ENCODE data around the gene UBXN7. TPM values are rescaled to one million over a fixed set of nuclear protein-coding genes. Genes with fewer than 3 reads are reported as not detected.
"Not testable (repeated sequence)": the region's sequence is repeated elsewhere in the genome, so short reads cannot be mapped to it uniquely, and the experiment has no call there.

UBXN7 gene
- polyA plus RNA-seq, 1 donor from 2014 or later, result 19.6 TPM

DNA sequence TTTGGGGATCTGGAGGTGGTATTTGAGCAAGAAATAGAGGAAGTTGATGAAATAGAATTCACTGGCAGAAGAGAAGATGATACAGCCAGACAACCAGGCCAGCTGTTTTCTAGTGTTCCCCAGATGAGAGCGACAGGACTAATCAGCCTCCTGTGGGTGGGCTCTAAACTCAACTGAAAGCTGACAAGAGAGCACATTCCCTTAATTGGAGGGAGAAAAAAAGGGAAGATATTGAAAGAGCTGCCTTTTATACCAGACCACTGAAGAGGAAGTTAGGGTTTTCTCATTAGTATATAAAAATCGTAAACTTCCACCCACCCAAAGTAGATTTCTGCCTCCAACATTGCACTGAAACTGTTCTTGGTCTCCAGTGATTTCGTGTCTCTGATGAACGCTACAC lies 87.6 kb downstream of the UBXN7 start:
- Histone ChIP-seq H3K27ac (ENCODE audit: low read length) (no peak overlapping the region), H3K4me3 (ENCODE audit: low read length) (no peak overlapping the region), H3K27me3 (ENCODE audit: insufficient read depth, low read depth, low read length) (no peaks in the 10 kb centered on the region), H3K9me2 (ENCODE audit: insufficient read depth, low read length) (no peaks in the 10 kb centered on the region), H4K20me1 (ENCODE audit: insufficient read depth) (no peaks in the 10 kb centered on the region), H2AFZ (ENCODE audit: low read depth, low read length) (no peak overlapping the region), H3K4me2 (ENCODE audit: low read length) (no peak overlapping the region), H3K9me3 (ENCODE audit: low read length) (peaks cover 4% of the 10 kb centered on the region), H3K79me2 (replicated peaks; ENCODE audit: insufficient read depth, low read length) (no peaks in the 10 kb centered on the region), H3K9ac (ENCODE audit: low read length) (no peak overlapping the region), H3F3A (ENCODE audit: insufficient read depth, low read length, poor library complexity, severe bottlenecking) (no peaks in the 10 kb centered on the region), H3K36me3 (ENCODE audit: insufficient read depth, low read length) (no peaks in the 10 kb centered on the region)
- TF ChIP-seq POLR2AphosphoS5 (IDR thresholded peaks at IDR 0.05), result no peak
- TF ChIP-seq EP300 (conservative IDR thresholded peaks at IDR 0.05; ENCODE audit: poor library complexity, severe bottlenecking), result no peak
- TF ChIP-seq, protein P1, sequence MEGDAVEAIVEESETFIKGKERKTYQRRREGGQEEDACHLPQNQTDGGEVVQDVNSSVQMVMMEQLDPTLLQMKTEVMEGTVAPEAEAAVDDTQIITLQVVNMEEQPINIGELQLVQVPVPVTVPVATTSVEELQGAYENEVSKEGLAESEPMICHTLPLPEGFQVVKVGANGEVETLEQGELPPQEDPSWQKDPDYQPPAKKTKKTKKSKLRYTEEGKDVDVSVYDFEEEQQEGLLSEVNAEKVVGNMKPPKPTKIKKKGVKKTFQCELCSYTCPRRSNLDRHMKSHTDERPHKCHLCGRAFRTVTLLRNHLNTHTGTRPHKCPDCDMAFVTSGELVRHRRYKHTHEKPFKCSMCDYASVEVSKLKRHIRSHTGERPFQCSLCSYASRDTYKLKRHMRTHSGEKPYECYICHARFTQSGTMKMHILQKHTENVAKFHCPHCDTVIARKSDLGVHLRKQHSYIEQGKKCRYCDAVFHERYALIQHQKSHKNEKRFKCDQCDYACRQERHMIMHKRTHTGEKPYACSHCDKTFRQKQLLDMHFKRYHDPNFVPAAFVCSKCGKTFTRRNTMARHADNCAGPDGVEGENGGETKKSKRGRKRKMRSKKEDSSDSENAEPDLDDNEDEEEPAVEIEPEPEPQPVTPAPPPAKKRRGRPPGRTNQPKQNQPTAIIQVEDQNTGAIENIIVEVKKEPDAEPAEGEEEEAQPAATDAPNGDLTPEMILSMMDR (IDR thresholded peaks at IDR 0.05; ENCODE audit: poor library complexity, severe bottlenecking), result no peak
- TF ChIP-seq SMC3 (conservative IDR thresholded peaks at IDR 0.05; ENCODE audit: poor library complexity), result no peak
- TF ChIP-seq RAD21 (conservative IDR thresholded peaks at IDR 0.05), result no peak
- no peak for TF ChIP-seq TAF1 (IDR thresholded peaks at IDR 0.05; ENCODE audit: low read depth)
- TF ChIP-seq MXI1 (conservative IDR thresholded peaks at IDR 0.05; ENCODE audit: poor library complexity, severe bottlenecking), result no peak
- TF ChIP-seq EZH2 (IDR thresholded peaks at IDR 0.05; ENCODE audit: borderline replicate concordance, insufficient read depth, low read length, poor library complexity, severe bottlenecking), result no peak
- TF ChIP-seq, protein P2, sequence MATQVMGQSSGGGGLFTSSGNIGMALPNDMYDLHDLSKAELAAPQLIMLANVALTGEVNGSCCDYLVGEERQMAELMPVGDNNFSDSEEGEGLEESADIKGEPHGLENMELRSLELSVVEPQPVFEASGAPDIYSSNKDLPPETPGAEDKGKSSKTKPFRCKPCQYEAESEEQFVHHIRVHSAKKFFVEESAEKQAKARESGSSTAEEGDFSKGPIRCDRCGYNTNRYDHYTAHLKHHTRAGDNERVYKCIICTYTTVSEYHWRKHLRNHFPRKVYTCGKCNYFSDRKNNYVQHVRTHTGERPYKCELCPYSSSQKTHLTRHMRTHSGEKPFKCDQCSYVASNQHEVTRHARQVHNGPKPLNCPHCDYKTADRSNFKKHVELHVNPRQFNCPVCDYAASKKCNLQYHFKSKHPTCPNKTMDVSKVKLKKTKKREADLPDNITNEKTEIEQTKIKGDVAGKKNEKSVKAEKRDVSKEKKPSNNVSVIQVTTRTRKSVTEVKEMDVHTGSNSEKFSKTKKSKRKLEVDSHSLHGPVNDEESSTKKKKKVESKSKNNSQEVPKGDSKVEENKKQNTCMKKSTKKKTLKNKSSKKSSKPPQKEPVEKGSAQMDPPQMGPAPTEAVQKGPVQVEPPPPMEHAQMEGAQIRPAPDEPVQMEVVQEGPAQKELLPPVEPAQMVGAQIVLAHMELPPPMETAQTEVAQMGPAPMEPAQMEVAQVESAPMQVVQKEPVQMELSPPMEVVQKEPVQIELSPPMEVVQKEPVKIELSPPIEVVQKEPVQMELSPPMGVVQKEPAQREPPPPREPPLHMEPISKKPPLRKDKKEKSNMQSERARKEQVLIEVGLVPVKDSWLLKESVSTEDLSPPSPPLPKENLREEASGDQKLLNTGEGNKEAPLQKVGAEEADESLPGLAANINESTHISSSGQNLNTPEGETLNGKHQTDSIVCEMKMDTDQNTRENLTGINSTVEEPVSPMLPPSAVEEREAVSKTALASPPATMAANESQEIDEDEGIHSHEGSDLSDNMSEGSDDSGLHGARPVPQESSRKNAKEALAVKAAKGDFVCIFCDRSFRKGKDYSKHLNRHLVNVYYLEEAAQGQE (IDR thresholded peaks at IDR 0.05; ENCODE audit: borderline replicate concordance), result no peak

DNA sequence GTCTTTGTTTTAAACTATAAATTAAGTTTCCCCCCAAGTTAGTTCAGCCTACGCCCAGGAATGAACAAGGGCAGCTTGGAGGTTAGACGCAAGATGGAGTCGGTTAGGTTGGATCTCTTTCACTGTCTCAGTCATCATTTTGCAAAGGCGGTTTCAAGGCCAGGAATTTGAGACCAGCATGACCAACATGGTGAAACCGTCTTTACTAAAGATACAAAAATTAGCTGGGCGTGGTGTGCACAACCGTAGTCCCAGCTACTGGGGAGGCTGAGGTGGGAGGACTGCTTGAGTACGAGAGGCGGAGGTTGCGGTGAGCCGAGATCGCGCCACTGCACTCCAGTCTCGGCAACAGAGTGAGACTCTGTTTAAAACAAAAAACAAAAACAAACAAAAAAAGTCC lies 88.3 kb downstream of the UBXN7 start:
- not testable (repeated sequence) for H3K36me3 ChIP-seq (ENCODE audit: insufficient read depth, low read length); H3K4me2 ChIP-seq (ENCODE audit: low read length); H4K20me1 ChIP-seq (ENCODE audit: insufficient read depth); H3K9me2 ChIP-seq (ENCODE audit: insufficient read depth, low read length); H3K9ac ChIP-seq (ENCODE audit: low read length); H2AFZ ChIP-seq (ENCODE audit: low read depth, low read length); H3K9me3 ChIP-seq (ENCODE audit: low read length); H3K27ac ChIP-seq (ENCODE audit: low read length); H3K27me3 ChIP-seq (ENCODE audit: insufficient read depth, low read depth, low read length); H3K4me3 ChIP-seq (ENCODE audit: low read length); H3K79me2 ChIP-seq (replicated peaks; ENCODE audit: insufficient read depth, low read length); H3F3A ChIP-seq (ENCODE audit: insufficient read depth, low read length, poor library complexity, severe bottlenecking)

DNA sequence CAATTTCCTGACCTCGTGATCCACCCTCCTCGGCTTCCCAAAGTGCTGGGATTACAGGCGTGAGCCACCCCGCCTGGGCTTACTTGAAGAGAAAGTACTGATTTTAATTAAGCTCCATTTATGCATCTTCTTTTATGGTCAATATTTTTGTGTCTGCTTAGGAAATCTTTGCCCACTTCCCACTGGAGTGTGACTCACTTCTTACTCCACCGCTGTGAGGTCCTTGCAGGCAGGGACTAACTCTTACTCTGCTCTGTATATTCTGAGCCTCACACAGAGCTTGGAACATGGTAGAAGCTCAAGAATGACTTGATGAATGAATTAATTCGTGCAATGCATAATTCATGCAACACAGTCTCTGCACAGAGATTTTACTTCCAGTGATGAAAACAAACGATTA lies 91.1 kb downstream of the UBXN7 start:
- Histone ChIP-seq H2AFZ (ENCODE audit: low read depth, low read length) (no peak overlapping the region), H3K79me2 (replicated peaks; ENCODE audit: insufficient read depth, low read length) (no peaks in the 10 kb centered on the region), H3K9me2 (ENCODE audit: insufficient read depth, low read length) (no peaks in the 10 kb centered on the region), H3K4me2 (ENCODE audit: low read length) (no peak overlapping the region), H3K27ac (ENCODE audit: low read length) (no peak overlapping the region), H3K27me3 (ENCODE audit: insufficient read depth, low read depth, low read length) (no peaks in the 10 kb centered on the region), H3K9me3 (ENCODE audit: low read length) (no peaks in the 10 kb centered on the region), H3K4me3 (ENCODE audit: low read length) (no peak overlapping the region), H3K36me3 (ENCODE audit: insufficient read depth, low read length) (no peaks in the 10 kb centered on the region), H4K20me1 (ENCODE audit: insufficient read depth) (no peaks in the 10 kb centered on the region), H3F3A (ENCODE audit: insufficient read depth, low read length, poor library complexity, severe bottlenecking) (no peaks in the 10 kb centered on the region), H3K9ac (ENCODE audit: low read length) (no peak overlapping the region)
- TF ChIP-seq RAD21 (conservative IDR thresholded peaks at IDR 0.05), result no peak
- no peak for TF ChIP-seq EP300 (conservative IDR thresholded peaks at IDR 0.05; ENCODE audit: poor library complexity, severe bottlenecking)
- no peak for TF ChIP-seq SMC3 (conservative IDR thresholded peaks at IDR 0.05; ENCODE audit: poor library complexity)
- TF ChIP-seq, protein P2 (IDR thresholded peaks at IDR 0.05; ENCODE audit: borderline replicate concordance), result no peak
- TF ChIP-seq EZH2 (IDR thresholded peaks at IDR 0.05; ENCODE audit: borderline replicate concordance, insufficient read depth, low read length, poor library complexity, severe bottlenecking), result no peak
- TF ChIP-seq POLR2AphosphoS5 (IDR thresholded peaks at IDR 0.05), result no peak
- no peak for TF ChIP-seq TAF1 (IDR thresholded peaks at IDR 0.05; ENCODE audit: low read depth)
- no peak for TF ChIP-seq MXI1 (conservative IDR thresholded peaks at IDR 0.05; ENCODE audit: poor library complexity, severe bottlenecking)
- TF ChIP-seq, protein P1 (IDR thresholded peaks at IDR 0.05; ENCODE audit: poor library complexity, severe bottlenecking), result no peak
